GM18858 (cell line): ENCODE data around the gene IGF1R.

ENCODE experiments used
- ATAC-seq: cut with Tn5 transposase; IDR thresholded peaks from one replicate; pipeline ENCODE4 v1.9.1; 2021; ENCODE audit not compliant: unreplicated experiment

IGF1R gene

DNA sequence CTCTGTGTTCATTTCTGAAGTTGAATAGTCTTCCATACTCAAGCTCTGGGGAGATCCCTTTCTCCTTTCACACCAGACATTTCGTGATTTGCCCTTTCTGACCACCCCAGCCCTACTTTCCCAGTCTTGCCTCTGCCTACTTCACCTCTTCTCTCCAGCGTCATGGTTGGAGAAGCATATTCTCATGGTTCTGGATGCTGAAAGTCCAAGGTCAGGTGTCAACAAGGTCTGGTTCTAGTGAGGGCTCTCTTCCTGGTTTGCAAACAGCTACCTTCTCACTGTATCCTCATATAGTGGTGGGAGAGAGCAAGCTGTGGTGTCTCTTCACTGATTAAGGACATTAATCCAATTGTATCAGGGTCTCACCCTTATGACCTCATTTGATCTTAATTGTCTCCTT is 169.4 kb downstream of the IGF1R start:
- no peak for ATAC-seq

DNA sequence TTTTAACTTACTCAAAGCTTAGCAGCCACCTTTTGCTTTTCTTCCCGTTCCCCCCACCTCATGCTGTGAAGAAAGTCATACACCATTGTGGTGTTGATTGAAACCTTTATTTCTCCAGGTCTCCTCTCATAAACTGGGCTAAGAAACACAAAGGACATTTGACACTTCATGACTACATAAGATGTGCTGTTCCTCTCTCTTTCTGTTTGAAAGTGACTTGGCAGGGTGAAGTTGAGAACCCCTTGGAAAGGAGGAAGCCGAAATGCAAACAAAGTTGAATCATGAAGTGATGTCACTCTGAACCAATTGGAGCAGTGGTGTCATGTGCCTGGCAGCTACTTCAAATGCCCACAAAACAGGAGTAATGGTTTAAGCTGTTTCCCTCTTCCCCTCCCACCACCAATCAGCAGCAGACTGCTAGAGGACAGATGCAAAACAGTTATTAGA is 174.7 kb downstream of the IGF1R start:
- ATAC-seq = no peak

DNA sequence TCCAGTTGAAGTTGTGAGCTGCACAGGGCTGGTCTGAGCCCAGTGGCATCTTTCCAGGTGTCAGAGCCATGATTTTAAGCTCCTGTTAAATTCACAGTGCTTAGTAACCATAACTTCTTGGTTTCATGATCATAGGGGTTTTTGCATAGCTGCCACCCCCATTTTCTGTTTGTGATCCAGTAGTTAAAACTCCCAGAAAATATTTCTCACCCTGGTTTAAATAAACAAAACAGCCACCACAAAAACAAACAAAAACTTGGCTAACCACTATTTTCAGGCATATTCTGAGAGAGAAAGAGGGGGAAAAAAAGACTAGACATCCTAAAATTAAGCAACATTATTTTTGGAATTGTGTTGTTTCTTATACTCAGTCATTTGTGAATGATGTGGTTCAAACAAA is 175.3 kb downstream of the IGF1R start:
- no peak for ATAC-seq

DNA sequence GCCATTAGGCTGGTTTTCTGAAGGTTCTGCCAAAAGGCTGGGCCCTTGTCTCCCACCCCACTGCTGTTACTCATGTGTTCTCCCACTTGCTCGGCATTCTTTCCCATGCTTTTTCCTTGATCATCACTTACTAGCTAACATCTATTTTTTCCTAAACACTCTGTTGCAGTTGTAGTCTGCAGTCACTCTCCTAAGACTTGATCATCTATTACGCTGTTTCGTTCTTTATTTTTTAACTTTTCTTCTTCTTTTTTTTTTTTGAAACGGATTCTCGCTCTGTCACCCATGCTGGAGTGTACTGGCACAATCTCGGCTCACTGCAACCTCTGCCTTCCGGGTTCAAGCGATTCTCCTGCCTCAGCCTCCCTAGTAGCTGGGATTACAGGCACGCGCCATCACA is 176.3 kb downstream of the IGF1R start:
- no peak for ATAC-seq

DNA sequence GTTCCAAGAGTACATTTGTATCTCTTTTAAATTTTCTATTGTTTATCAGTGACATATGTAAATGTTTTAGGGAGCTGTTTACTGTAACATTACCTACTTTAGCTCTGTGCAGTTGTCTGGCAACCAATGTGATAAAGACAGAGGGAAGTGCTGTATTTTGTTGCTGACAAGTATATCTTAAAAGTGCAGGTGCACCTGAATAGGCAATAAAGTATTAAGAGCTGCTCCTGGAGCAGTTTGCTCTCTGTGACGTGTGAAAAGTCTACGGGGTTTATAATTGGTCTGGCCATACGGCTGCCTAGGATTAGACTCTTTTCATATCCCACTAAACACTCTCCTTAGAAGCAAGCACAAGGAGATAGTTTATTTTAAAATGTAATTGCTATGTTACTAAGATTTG is 178.3 kb downstream of the IGF1R start:
- no peak for ATAC-seq

DNA sequence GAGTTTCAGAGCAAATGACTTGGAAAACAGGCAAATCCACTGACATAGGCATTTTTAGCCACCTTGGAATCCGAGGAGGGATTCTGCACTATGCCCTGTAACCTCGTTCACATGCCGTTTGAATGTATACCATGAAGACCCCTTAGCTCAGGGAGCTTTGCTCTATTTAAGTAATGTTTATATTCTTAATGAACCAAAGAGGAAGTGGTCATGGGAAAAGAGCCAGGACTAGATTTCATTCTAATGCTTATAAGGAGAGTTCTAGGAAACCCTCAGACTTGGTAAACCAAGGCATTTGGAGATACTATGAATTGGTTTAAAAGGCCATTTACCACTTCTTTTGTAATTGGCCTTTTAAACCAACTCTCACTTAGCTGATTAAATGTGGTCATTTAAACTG is 178.9 kb downstream of the IGF1R start:
- ATAC-seq = no peak

DNA sequence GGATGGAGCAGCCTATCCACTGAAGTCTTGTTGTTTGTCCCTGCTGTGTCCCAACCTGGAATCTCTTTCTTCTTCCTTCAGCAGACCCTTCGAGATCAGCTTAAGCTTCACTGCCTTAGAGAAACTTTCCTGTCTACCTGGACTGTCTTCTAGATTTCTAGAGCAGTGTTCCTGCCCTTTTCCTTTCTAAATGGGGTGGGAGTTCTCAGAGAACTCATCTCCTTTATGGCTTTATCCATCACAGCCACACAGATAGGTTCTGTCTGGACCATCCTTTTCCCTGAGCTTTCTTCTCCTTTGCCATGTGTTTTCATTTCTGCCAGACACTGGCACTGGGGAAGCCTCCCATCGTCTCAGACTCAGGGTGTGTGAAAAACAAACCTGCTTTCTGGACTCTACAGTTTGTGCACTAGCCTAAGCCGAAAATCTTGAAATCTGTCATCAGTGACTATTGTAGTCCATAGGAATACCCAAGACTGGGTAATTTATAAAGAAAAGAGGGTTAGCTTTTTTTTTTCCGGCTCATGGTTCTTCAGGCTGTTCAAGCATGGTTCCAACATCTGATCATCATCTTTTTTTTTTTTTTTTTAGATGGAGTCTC is 181.8 kb downstream of the IGF1R start:
- ATAC-seq = no peak

DNA sequence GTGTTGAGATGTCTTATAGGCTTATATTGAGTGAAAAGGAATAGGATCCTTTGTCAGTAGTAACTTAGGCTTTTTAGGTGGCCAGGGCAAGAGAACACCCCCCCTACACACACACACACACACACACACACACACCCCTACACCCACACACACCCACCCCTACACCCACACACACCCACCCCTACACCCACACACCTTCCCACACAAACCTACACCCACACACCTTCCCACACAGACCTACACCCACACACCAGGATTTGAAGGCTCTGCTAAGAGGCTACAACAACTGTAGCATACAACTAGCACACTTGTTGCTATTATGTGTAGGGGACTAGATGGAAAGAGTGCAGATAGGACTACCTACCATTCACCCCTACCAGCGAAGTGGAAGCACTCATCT is 186.6 kb downstream of the IGF1R start:
- no peak for ATAC-seq

DNA sequence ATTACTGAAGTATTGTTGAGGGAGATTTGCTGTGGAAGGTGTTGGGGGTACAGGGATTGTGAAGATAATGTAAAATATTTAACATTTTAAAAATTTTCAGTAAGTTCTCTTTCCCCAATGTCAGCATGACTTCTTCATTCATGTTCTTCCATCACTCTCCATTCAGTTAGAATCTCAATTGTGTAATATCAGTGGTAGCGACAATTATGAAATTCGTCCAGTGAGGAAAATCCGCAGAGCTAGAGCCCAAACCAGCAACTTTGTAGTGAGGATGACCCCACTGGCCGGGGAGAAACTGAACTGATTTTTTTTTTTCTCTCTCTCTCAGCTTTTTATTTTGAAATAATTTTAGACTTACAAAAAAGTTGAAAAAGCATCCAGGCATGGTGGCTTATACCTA is 187.5 kb downstream of the IGF1R start:
- no peak for ATAC-seq

DNA sequence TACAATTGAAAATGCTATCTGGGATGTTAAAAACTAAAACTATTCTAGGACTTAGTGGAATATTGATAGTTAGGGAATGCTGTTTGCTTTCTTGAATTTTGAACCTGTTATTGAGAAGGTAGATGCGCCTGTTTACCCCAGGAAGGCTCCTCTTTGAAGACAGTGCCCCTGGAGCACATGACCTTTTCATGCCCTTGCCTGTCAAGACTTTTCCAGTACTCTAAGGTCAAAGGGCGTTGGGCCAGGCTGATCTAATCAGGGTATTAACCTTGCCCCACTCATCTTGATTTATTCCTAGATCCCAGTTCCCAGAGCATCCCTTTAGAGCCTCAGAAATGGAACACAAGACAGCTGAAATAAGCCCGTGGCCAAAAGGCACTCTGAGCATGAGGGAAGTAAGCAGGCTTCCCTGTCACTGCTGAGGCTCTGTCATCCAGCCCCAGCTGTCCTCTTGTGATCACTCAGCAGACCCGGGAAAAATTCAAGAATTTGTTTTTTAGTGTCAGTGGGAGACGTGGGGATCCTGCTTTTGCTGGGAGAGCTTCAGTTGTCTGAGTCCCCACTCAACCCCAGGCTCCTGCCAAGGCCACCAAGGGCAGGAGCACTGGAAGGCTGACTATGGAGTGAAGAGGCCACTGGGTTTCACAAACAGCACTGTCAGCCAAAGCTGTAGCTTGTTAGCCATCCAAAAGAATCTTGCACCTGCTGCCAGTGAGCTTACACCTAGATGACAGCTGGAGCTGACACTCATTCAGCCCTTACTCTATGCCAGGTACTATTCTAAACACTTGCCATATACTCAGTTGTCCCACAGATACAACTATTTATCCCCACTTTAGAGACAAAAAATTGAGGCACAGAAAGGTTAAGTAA is 190.3 kb downstream of the IGF1R start:
- no peak for ATAC-seq

DNA sequence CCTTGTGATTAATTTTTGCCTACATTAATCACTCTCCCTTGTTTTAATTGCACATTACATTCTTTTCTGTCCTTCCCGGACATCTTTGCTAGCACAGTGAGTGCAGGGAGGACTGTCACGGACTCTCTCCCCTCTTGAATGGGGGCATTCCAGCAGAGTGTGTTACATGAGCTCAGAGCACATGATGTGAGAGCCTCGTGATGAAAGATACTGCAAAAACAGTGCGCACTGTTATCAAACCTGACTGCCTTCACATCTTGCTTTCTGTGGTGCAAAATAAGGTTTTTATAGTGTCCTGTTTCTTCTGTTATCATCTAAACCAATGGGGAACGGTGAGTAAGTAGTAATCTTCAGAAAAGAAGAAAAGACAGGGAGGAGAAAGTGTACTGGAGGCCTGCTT is 191.7 kb downstream of the IGF1R start:
- ATAC-seq = no peak

DNA sequence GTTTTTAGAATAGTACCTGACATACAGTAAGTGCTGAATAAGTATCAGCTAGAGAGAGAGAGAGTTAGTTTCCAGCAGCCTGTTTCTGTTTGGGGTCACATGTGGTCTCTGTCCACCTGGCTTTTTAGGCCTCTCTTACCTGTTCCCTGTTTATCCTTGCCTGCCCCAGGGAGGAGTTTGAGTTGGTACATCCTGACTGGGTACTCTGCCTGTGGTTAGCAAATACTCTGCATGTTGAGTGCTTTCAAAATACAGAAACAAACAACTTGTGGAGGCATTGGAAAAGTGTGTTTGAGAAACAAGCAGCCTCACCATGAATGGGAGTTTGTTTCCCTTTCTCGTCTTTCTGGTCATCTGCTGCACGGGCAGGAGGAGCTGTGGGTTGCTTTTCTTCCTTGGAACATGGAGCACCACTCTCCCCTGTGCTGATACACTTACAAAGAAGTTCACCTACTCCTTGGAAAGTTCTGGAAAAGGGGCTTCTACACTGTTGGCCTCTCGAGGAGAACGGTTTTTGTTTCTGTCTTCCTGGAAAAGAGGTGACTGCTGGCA is 193.2 kb downstream of the IGF1R start:
- ATAC-seq = no peak

DNA sequence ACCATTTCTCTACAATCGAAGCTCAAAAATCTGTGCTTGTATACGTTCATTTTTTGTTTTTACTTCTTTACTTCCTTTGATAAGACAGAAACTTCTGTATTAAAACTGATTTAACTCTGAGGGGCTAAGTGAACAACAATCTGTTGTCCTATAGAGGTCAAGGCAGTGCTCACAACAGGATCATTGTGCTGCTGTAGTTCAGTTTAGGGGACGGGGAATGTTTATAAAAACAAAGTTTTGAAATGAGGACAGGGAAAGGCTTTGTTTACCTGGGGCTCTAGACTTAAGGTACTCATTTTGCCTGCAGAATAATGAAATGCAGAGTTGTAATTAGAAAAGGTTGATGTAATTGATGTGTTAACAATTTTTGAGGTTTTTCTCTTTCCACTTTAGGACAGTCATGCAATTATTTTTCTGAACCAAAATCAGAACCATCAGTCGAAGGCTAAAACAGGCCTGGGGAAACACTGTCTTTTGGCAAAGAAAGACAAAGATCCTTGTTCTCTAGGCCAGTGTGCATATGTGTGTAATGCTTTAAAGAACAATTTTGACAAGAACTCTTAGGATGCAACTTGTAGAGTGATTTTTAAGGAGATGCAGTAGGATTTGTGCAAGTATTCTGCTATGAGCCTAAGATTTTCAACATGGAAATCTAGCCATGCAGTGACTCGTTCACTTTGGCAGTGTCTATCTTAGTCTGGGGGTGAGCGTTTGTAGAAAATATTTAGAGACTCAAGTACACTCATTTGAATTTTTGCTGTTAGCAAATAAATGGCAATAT is 194.0 kb downstream of the IGF1R start:
- no peak for ATAC-seq

DNA sequence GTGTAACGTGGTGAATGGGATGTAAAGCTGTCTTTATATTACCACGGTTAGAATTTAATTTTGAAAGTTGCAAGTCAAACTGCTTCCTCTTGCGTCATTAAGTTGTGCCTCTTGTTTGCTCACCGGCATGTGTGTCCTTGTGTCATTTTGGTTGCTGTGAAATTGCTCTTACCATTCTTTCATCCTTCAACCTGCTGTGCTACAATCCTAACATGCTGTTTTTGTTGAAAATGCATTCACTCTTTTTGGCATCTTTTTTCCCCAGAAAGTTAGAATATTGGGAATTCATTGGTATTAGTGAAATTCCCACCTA is 194.6 kb downstream of the IGF1R start:
- ATAC-seq = no peak

DNA sequence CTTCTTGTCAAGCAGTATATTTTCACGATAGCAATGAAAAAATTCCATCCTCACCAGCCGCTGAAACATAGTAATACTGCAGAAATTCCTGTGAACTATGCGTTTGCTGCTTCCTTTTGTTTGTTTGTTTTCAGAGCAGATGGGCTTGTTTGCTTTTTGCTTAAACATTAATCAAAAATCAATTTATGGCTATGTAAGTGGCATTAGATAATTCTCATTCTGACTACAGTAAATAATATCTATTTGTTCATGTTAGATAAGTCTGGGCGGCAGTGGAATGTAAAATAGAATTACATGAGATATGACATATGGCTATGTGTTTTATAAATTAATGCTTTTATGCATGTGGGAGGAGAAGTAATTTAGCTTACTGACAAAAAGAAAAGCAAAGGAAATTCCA is 195.5 kb downstream of the IGF1R start:
- no peak for ATAC-seq

DNA sequence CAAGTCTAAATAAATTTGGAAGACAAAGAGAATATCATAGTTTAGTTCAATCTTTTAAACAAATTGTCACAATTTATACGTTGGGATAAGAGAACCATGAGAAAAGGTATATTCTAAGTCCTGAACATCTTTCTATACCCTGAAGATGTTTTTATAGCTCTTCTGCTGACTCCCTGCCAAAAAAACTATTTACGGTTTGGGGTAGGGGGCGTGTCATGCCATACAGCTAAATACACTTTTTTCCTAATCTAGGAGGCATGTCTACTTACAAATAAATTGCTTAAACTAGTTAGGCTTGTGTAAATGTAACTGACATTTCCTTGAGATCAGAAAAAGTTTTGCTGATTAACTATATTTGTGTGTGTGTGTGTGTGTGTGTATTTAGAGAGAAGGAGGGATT is 195.9 kb downstream of the IGF1R start:
- no peak for ATAC-seq

DNA sequence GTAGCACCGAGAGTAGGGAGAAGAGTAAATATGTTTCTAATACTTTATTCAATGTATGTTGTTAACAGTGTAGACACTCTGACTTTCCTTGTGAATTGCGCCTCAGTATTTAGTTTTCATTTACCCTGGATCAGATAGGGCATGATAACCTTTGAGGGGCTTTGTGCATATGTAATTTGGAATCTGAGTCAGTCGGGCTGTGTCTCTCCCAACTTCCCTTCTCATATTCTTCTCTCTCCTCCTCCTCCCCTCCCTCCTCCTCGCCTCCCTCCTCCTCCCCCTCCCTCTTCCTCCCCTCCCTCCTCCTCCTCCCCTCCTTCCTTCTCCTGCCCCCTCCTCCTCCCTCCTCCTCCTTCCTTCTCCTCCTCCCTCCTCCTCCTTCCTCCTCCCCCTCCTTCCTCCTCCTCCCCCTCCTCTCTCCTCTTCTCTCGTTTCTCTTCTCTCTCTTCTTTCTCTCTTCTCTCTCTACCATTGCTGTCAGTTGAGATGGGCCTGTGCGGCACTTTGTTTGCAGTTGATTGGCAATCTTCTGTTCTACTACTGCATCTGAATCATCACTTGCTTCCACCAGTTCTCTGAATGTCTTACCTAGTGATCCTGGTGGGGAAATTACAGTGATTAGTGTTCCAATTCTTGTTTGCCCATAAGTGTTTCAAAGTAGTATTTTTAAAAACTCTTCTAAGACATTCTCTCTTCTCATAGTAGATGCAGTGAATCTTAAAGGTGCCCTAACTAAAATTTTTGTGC is 197.0 kb downstream of the IGF1R start:
- ATAC-seq = no peak

DNA sequence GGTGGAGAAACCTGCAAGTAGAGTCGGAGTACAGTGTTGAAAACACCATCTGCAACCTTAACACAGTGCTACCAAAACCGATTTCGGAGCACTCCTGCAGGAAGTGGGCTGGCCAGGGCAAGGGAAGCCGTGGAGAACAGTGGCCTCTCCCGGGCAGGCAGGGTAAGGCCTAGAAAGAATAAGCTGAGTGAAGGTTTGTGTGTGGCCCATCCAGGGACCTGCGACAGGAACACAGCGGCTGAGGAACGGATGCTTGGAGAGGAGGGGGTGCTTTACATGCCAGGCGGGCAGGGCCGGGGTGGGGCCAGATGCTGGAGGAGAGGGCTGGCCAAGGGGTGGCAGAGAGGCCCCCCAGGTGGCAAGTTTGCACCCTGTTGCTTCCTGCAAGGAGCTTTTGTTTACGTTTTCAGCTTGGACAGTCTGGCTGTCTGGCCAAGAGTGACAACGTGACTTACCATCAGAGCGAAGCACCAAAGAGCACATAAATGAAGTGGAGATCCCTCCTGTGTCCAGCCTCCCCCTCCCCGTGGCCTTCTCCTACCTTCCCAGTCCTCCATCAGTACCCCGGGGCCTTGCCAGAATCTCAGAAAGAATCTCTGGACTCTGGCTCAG is 202.7 kb downstream of the IGF1R start:
- peak; percentile 30 for ATAC-seq

DNA sequence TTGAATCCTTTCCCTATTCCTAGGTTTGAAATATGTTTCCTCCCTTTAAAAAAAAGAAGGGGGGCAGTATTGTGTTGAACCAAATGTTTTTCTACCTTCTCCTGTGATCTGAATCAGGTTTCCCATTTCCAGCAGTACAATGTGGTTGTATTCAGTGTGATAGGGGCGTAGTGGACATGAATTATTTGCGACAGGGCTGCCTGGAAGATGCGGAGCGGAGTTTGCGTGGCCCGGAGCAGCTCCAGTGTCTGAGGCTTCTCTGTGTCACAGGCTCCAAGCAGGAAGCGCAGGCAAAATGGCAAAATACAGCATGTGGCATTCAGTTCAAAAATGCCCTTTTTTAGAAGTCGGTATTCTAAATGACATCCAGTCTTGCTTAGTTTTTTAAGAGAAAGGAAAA is 204.8 kb downstream of the IGF1R start:
- no peak for ATAC-seq

DNA sequence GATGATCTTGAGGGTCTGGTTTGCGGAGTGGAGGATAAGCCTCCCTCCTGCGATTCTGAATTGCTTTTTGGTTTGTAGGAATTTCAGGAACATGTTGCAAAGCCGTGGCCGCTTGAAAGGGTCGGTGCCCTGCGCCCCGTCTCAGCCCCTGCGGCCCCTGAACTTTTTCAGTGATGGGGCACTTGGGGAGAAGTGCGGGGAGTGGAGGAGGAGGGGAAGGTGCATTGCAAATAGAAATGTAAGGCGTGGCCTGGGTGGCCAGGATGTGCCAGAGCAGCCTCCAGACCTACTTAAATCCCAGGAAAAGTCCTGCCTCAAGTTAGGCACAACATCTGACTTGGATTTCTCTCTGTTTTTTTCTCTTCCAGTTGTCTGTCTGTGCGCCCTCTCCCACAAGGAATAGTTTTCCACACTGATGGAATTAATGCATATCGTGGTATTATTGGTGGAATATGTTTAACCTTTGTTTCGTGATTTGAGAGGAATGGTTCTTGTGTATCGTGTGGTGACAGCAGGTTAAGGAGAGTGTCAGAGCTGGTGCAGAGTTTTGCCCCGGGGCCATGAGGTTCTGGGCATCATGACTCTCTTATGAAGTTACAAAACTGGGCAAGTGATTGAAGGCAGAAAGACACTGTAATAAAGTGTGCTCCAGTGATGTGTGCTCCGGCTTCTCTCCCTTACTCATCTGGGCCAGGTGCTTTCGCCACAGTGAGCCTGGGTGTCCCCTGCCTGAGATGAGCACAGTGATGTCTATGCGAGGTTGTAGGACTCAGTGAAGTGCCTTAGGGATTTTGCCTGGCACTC is 205.5 kb downstream of the IGF1R start:
- ATAC-seq = no peak
